ENCODE data around the gene XXYLT1. TPM values are rescaled to one million over a fixed set of nuclear protein-coding genes. Genes with fewer than 3 reads are reported as not detected.

The XXYLT1 gene
- total and polyA plus RNA-seq, 2 donors from 2014 or later = 5.7 to 10.7 TPM

DNA sequence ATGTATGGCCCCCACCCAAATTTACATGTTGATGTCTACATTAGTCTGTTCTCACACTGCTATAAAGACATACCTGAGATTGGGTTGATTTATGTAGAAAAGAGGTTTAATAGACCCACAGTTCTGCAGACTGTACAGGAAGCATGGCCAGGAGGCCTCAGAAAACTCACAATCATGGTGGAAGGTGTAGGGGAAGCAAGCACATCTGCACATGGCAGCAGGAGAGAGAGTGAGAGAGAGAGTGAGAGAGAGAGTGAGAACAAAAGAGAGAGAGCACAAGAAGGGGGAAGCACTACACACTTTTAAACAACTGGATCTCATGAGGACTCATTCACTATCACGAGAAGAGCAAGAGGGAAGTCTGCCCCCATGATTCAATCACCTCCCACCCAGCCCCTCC lies 130.5 kb downstream of the XXYLT1 start:
- TF ChIP-seq, protein P1, sequence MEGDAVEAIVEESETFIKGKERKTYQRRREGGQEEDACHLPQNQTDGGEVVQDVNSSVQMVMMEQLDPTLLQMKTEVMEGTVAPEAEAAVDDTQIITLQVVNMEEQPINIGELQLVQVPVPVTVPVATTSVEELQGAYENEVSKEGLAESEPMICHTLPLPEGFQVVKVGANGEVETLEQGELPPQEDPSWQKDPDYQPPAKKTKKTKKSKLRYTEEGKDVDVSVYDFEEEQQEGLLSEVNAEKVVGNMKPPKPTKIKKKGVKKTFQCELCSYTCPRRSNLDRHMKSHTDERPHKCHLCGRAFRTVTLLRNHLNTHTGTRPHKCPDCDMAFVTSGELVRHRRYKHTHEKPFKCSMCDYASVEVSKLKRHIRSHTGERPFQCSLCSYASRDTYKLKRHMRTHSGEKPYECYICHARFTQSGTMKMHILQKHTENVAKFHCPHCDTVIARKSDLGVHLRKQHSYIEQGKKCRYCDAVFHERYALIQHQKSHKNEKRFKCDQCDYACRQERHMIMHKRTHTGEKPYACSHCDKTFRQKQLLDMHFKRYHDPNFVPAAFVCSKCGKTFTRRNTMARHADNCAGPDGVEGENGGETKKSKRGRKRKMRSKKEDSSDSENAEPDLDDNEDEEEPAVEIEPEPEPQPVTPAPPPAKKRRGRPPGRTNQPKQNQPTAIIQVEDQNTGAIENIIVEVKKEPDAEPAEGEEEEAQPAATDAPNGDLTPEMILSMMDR (IDR thresholded peaks at IDR 0.05; ENCODE audit: borderline replicate concordance, extremely low read depth, insufficient read depth) = no peak
- H3K9ac ChIP-seq (ENCODE audit: low read length in 3 of 3) = no peak overlapping the region
- no peak overlapping the region for H3K27ac ChIP-seq (ENCODE audit: low read depth in 2 of 2, low read length in 2 of 2)
- H3K4me1 ChIP-seq (ENCODE audit: control insufficient read depth in 2 of 3, insufficient read depth in 2 of 3, low read depth in 1 of 3, low read length in 3 of 3) = no peaks in the 10 kb centered on the region
- DNase-seq (no peak), FAIRE-seq (no peak)
- no peaks in the 10 kb centered on the region for H3K27me3 ChIP-seq (ENCODE audit: control insufficient read depth, insufficient read depth, low read length)
- H3K9me3 ChIP-seq (ENCODE audit: control insufficient read depth in 2 of 3, insufficient read depth in 1 of 3, low read length in 3 of 3) = no peaks in the 10 kb centered on the region
- H3K36me3 ChIP-seq (ENCODE audit: control insufficient read depth in 2 of 3, insufficient read depth in 3 of 3, low read length in 3 of 3) = no peaks in the 10 kb centered on the region
- H3K4me3 ChIP-seq (ENCODE audit: low read length in 3 of 3) = no peak overlapping the region
- intact Hi-C loops (cut with DNase I) = no loop called here

DNA sequence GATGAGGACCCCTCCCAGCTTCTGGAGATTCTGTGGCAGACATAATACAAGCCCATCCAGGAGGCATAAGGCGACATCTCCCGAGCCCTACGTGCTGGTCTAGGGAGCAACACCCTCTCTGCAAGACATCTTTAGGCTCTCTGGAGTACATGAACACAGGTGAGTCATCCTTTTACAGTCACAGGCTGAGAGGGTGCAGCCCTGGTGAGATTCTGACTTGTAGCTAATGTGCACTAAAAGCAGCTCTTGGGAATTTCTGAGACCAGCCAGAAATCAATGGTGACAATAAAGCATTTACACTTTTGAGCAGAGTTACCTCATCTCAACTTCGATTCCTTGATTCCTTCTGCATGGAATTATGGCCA lies 131.1 kb downstream of the XXYLT1 start:
- no peaks in the 10 kb centered on the region for H3K4me1 ChIP-seq (ENCODE audit: control insufficient read depth in 2 of 3, insufficient read depth in 2 of 3, low read depth in 1 of 3, low read length in 3 of 3)
- no peaks in the 10 kb centered on the region for H3K9me3 ChIP-seq (ENCODE audit: control insufficient read depth in 2 of 3, insufficient read depth in 1 of 3, low read length in 3 of 3)
- no peak for DNase-seq
- FAIRE-seq = no peak
- no peaks in the 10 kb centered on the region for H3K27me3 ChIP-seq (ENCODE audit: control insufficient read depth, insufficient read depth, low read length)
- TF ChIP-seq, protein P1 (IDR thresholded peaks at IDR 0.05; ENCODE audit: borderline replicate concordance, extremely low read depth, insufficient read depth) = no peak
- intact Hi-C loops (cut with DNase I) = no loop called here
- H3K9ac ChIP-seq (ENCODE audit: low read length in 3 of 3) = no peak overlapping the region
- H3K27ac ChIP-seq (ENCODE audit: low read depth in 2 of 2, low read length in 2 of 2) = no peak overlapping the region
- H3K36me3 ChIP-seq (ENCODE audit: control insufficient read depth in 2 of 3, insufficient read depth in 3 of 3, low read length in 3 of 3) = no peaks in the 10 kb centered on the region
- no peak overlapping the region for H3K4me3 ChIP-seq (ENCODE audit: low read length in 3 of 3)

DNA sequence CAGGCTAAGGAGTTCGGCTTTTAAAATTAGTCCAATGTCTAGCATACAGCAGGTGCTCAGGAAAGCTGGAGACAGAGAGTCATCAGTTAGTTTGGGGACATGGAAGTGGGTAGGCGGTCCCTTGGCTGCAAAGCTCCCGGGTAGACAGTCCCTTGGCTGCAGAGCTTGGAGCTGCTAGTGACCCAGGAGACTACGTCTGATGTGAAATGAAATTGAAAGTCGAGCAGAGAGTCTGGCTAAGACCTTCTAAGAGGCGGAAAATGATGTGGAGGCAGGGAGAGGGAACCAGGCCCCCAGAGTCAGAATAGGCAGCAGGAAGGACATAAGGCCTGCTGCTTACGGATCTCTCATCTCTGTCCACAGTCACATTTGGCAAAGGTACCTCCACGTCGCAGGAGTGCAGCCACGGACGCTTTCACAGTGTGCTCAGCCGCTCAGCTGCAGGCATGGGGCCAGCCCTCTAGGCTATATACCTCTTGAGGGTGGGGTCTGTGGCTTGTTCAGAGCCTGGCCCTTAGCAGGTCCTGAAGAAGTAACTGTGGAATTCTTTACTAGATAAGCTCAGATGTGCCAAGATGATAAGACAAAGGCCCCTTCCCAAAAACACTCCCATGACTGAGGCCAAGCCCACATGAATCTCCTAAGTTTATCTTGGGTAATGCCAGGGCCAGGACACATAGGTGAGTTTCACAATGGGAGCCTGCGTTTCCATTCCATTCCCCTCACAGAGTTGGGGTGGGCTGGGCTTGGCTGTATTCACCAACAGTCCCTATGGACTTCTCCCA lies 131.7 kb downstream of the XXYLT1 start:
- Histone ChIP-seq H3K4me3 (ENCODE audit: low read length in 3 of 3) (no peak overlapping the region), H3K4me1 (ENCODE audit: control insufficient read depth in 2 of 3, insufficient read depth in 2 of 3, low read depth in 1 of 3, low read length in 3 of 3) (no peaks in the 10 kb centered on the region), H3K27me3 (ENCODE audit: control insufficient read depth, insufficient read depth, low read length) (no peaks in the 10 kb centered on the region), H3K9ac (ENCODE audit: low read length in 3 of 3) (no peak overlapping the region), H3K27ac (ENCODE audit: low read depth in 2 of 2, low read length in 2 of 2) (no peak overlapping the region), H3K9me3 (ENCODE audit: control insufficient read depth in 2 of 3, insufficient read depth in 1 of 3, low read length in 3 of 3) (no peaks in the 10 kb centered on the region), H3K36me3 (ENCODE audit: control insufficient read depth in 2 of 3, insufficient read depth in 3 of 3, low read length in 3 of 3) (no peaks in the 10 kb centered on the region)
- no peak for FAIRE-seq
- TF ChIP-seq, protein P1 (IDR thresholded peaks at IDR 0.05; ENCODE audit: borderline replicate concordance, extremely low read depth, insufficient read depth) = no peak
- intact Hi-C loops (cut with DNase I) = no loop called here
- no peak for DNase-seq
